Fibroblast of skin of right biceps (primary cell): ENCODE measurements around the gene DYRK1B.
"Not testable (repeated sequence)": the region's sequence is repeated elsewhere in the genome, so short reads cannot be mapped to it uniquely, and the experiment has no call there.

ENCODE experiments used
- DNase-seq: peaks from one replicate; pipeline ENCODE4 v3.0.0-alpha.2; 2013

Gene DYRK1B

DNA sequence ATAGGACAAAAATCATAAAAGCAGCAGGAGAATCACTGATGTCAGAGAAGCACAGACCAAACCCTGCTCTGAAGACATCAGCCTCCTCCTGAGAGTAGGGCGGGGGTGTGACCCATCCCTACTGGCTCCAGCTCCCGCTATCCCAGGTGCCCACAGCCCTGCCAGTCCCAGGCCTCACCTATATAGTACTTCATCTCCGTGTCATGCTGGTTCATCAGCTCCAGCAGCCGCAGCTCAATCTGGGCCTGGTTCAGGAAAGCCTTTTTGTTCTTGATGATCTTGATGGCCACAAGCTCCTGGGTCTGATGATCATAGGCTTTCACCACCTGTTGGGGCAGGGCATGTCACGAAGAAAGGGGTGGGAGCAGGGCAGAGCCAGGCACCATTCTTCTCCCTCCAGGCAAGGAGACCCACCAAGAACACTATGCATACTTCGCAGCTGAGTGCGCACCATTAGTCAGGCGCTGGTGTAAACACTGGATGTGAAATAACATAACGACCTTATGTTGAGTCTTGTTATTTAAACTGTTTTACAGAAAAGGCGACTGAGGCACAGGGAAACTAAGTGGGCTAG lies 4.2 kb downstream of the DYRK1B start:
- DNase-seq = no peak

DNA sequence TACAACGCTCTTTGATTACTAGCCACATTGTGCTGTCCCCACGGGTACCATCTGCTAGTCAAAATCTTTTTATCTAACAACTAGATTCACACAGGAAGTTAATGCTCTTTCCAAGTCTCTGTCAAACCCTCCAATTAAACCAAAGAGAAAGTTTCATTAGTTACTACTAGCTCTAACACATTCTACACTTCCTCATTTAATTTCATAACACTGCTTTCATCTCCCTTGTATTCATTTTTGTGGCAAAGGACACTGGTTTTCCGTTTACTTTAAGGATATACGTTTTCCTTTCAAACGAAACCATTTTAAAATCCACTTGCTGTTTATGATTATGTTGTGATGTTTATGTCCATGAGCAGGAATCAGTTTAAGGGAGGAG lies 5.3 kb downstream of the DYRK1B start:
- no peak for DNase-seq

- DNase-seq = no peak
Observed at GRCh38 chr19:39828015-39828653, 5.8 kb downstream of the DYRK1B start.

DNA sequence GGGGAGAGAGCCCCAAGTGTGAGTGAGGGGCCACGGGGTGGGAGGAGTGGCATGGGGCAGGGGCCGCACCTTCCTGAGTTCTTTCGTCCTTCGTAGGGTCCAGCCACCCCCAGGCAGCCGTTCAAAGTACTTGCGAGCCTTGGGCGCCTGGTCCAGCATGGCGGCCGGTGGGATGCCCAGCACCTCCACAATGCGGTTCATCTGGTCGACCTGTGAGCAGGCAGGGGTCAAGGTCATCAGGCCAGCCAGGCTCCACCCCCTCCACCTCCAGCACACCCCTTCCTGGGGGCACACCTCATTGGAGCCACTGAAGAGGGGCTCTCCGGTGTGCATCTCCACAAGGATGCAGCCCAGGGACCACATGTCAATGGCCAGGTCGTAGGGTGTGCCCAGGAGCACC lies 6.7 kb downstream of the DYRK1B start:
- DNase-seq = no peak

DNA sequence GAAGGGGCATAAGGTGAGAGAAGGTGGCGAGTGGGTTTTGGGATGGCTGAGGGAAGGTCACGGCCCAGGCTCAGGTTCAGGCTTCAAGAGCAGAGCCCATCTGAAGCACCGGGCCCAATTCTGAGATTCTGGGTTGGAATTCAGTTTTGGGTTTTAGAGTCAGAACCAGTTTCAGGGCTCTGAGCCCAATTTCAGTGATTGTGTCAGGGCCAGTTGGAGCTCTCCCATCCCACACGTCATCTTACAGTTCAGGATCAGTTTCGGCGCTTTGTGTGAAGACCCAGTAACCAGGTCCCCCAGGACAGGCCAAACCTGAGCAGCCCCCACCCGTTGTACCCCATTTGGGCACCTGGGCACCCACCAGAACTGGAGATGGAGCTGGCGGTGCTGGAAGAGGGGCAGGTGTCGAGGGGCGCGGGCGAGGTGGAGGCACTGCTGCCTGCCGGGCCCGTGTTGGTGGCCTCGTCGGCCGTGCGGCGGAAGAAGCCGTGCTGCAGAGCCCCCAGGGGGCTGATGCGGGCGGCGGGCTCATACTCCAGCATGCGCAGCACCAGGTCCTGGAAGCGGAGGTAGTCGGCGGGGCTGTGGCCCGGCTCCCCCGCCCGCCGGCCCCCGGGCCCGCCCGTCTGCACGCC lies 7.5 kb downstream of the DYRK1B start:
- no peak for DNase-seq

DNA sequence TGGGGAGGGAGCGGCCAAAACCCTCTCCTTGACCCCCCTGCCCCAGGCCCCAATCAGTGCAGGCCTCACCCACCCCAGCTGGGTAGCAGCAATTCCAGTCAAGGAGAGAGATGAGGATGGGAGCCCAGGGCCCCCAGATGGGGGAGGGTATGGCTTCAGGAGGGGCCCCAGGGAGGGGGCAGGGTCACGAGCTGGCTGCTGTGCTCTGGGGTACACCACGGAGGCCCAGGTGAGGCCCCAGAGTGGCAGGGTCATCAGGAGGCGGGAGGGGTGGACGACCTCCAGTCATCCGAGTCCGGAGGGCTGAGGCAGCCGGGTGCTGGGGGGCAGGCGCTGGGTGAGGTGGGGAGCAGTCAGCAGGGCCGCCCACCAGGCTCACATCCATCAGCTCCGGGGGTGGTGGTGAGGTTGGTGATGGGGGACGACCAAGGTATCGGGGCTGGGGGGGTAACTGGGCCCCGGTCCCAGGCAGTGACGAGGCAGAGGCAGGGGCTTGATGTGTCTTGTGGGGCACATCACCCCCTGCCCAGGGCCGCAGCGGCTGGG lies 8.4 kb downstream of the DYRK1B start:
- DNase-seq = no peak

DNA sequence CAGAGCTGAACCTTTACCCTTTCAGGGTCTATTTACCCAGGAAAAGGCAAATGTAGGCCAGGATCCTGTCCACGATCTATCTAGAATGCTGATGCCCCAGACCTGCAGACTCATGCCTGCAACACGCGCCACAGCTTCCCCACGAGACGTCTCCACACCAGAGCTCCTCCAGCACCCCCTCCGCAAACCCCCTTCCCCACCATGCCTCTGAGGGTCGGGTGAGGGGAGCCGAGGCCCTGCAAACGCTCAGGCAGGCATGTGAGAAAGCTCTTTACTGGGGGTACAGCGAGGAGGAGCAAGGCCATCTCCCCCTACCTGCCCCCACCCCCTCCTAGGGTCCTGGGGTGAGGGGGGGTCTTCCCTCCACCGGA lies 8.9 kb downstream of the DYRK1B start:
- no peak for DNase-seq

- peak; percentile 90 for DNase-seq
Observed at GRCh38 chr19:39824143-39825092, 9.5 kb downstream of the DYRK1B start.

DNA sequence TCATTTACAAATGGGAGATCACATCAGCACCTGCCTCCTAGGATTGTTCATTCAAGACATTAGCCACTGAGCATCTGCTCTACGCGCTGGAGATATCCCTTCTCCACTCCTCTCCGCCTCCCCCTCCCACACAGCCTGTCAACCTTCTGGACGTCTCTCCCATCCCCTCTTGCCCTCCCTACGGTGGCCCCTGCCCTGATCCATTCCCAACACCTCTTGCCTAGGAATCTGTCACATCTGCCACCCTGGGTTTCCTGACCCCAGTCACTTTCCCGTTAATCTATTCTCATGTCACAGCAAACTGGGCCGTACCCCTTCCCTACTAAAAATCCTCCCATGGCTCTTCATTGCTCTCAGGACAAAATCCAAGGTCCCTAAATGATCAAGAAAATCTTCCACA lies 10.3 kb downstream of the DYRK1B start:
- DNase-seq = no peak

GRCh38 chr19:39820696-39821095 lies 13.3 kb downstream of the DYRK1B start:
- DNase-seq = no peak

- DNase-seq = no peak
Observed at GRCh38 chr19:39819786-39820185, 14.2 kb downstream of the DYRK1B start.

GRCh38 chr19:39818626-39819097 lies 15.3 kb downstream of the DYRK1B start:
- DNase-seq = no peak

- no peak for DNase-seq
Observed at GRCh38 chr19:39817888-39818561, 15.9 kb downstream of the DYRK1B start.

DNA sequence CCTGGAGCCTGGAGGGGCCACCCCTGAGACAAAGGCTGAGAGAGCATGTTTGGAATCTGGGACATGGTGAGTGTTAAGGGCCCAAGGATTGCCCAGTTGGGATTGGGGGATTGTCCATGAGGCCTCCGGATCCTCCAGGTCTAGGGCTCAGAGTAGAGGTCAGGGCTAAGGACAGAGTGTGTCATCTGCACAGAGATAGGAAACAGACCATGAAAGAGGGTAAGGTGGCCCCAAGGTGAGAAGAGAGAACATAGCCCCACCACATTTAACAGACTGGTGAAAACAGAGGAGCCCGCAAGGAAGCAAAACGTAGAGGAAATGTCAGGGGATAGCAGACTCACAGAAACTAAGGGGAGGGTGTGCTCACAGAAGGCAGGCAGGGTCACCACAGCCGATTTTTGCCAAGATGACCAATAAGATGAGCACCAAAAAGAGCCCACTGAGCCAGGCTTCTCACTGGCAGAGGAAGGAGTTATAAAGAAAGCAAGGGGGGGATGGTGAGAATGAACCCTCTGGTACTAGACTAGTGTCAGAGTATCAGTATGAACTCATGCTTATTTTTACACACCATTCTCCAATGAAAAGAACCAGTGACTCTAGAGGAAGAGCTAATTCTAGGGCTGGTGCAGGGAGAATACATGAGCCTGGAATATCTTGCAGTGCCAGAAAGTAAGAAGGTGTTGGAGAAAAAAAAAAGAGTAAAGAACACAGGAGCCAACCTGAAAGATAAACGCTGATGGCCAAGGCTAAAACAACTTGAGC lies 17.5 kb downstream of the DYRK1B start:
- no peak for DNase-seq

GRCh38 chr19:39814595-39814994 lies 19.4 kb downstream of the DYRK1B start:
- DNase-seq = no peak

- not testable (repeated sequence) for DNase-seq
Observed at GRCh38 chr19:39814111-39814510, 19.9 kb downstream of the DYRK1B start.

- no peak for DNase-seq
Observed at GRCh38 chr19:39813264-39813993, 20.5 kb downstream of the DYRK1B start.

DNA sequence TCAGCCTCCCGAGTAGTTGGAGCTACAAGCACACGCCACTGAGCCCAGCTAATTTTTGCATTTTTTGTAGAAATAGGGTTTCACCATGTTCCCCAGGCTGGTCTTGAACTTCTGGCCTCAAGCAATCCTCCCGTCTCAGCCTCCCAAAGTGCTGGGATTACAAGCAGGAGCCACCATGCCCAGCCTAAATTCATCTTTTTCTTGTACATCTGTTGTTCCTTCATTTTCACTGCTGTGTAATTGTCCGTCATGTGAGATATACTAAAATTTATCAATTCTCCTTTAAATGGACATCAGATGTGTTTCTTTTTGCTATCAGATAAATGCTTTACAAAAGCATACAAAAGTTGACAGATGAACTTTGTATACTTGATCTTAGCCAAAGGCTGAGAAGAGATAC lies 22.9 kb downstream of the DYRK1B start:
- DNase-seq = no peak

DNA sequence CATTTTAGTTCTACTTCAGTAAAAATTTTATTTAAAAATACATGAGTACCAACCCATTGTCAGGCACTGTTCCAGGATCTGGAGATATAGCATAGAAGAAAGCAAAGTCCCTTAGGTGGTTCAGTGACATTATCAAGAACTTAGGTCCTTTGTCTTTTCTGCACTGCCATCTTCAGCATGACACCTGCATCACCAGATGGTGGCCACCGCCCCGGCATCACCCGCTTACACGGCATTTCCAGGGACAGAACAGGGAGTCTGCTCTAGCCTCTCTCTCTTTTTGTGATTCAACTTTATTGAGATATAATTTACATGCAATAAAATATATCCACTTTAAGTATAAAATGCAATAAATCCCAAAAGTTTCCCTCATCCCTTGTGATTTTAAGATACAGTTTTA lies 23.5 kb downstream of the DYRK1B start:
- DNase-seq = no peak

DNA sequence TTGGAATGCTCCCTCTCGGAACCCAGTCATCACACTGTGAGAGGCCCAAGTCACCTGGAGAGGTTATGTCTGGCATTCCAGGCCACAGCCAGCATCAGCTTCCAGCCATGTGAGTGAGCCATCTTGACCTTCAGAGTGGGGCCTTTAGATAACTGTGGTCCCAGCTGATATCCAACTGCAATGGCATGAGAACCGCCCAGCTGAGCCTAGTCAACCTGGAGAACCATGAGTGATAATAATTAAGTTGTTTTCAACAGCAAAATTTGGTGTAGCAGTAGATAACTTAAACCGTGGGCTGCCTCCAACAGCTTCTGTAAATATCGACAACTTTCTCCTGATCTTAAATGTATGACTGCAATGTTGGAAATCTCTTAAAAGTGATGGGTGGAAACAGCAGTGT lies 24.6 kb downstream of the DYRK1B start:
- DNase-seq = no peak

DNA sequence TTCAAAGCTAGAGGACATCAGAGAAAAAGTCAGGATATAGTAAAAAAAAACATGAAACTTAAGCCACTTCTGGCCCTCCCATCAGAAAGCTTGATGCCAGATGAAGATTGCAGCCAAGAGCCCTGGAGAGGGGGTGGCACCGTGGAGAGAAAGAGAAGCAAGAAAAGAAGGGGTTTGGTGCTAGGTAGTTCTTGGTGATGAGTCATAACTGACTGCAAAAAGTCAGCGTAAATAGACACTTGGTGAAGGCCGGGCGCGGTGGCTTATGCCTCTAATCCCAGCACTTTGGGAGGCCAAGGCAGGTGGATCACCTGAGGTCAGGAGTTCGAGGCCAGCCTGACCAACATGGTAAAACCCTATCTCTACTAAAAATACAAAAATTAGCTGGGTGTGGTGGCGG lies 25.3 kb downstream of the DYRK1B start:
- DNase-seq = not testable (repeated sequence)
